GM10266 (cell line): Measurements from ENCODE around the gene ZNF619.
A peak's percentile ranks its signal among the peaks of the same experiment; 100 is the strongest.

Experiments used
- DNase-seq: peaks from one replicate; pipeline ENCODE4 v3.0.0; 2012; ENCODE audit errors: extremely low spot score
- TF ChIP-seq, protein P1 (sequence below): IDR thresholded peaks from 2 replicates; pipeline ENCODE4 v1.5.1; 2012; ENCODE audit warnings: mild to moderate bottlenecking, low read depth; ENCODE audit not compliant: control insufficient read depth, insufficient read depth; ENCODE audit errors: missing control alignments

ZNF619 gene

DNA sequence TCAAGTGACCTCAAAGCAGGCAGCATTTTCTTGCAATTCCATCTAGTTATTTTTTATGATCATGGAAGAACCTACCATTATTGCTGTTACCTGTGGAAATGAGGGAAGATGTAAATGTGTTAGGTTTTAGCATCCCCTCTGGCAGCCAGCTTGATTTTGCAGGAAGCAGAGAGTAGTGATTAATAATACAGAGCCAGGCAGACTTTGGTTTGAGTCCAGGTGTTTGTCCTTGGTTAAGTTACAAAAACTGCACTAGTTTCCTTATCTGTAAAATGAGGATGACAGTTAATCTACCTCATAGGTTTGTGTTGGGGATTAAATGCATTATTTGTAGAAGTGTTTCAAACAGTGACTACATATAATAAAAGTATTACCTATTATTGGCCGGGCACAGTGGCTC, 41.1 kb downstream of the ZNF619 start:
- TF ChIP-seq, protein P1, sequence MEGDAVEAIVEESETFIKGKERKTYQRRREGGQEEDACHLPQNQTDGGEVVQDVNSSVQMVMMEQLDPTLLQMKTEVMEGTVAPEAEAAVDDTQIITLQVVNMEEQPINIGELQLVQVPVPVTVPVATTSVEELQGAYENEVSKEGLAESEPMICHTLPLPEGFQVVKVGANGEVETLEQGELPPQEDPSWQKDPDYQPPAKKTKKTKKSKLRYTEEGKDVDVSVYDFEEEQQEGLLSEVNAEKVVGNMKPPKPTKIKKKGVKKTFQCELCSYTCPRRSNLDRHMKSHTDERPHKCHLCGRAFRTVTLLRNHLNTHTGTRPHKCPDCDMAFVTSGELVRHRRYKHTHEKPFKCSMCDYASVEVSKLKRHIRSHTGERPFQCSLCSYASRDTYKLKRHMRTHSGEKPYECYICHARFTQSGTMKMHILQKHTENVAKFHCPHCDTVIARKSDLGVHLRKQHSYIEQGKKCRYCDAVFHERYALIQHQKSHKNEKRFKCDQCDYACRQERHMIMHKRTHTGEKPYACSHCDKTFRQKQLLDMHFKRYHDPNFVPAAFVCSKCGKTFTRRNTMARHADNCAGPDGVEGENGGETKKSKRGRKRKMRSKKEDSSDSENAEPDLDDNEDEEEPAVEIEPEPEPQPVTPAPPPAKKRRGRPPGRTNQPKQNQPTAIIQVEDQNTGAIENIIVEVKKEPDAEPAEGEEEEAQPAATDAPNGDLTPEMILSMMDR = no peak
- no peak for DNase-seq

DNA sequence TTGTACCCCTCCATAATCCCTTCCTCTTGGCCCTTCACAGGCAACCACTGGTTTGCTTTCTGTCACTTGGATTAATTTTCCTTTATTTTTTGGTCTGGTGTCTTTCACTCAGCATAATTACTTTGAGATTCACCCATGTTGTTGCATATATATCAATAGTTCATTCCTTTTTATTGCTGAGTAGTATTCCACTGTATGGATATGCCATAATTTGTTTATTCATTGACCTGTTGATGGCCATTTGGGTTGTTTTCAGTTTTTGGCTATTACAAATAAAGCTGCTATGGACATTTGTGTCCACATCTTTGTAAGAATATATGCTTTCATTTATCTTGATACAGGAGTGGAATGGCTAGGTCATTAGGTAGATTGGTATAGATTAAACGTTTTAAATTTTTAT, 41.9 kb downstream of the ZNF619 start:
- TF ChIP-seq, protein P1 = no peak
- no peak for DNase-seq

GRCh38 chr3:40521254-40521653, 44.3 kb downstream of the ZNF619 start:
- TF ChIP-seq, protein P1 = no peak

GRCh38 chr3:40523781-40524180, 46.9 kb downstream of the ZNF619 start:
- TF ChIP-seq, protein P1 = no peak
- no peak for DNase-seq

More at GRCh38 chr3:40521254-40521653, 44.3 kb downstream of the ZNF619 start:
- DNase-seq = no peak

GRCh38 chr3:40524222-40524567, 47.3 kb downstream of the ZNF619 start:
- no peak for DNase-seq
- TF ChIP-seq, protein P1 = no peak

DNA sequence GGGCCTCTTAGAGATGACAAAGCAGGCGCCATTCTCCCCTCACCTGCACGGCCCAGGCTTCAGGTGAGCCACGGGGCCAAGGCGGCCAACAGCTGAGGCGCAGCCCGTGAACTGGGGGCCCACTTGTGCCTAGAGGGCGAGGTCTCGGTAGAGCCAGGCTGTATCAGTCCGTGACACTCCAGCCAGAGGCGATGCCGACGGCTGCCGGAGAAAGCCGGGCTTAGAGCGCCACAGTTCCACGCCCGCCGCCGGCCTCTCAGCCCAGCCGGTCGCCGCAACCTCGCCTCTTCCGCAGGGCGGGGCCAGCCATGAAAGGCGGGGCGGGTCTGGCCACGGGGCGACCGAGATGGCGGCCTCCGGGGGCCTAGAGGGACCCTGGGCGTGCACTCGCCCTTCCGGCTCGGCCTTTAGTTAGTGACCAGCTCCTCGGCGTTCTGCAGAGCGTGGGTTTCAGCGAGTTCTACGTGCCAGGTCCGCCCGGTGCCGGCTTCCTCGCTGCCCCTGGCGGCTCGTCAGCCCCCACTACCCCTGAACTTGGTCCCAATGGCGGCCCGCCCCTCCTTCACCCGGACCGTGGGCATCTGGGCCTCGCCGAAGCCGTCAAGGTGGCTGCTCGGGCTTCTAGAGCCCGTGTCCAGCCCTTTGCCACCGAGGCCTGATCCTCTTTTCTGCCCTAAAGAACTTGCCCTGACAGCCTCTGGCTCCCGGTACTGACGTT, 47.8 kb downstream of the ZNF619 start, which contains the start of gene ZNF621:
ZNF621 (plus strand) TSS at position 393 of the 718 bp plus-strand sequence. CDS start 881 bp downstream, outside the sequence.
- TF ChIP-seq, protein P1 = peak; percentile 13
- peak; percentile 87 for DNase-seq

- no peak for DNase-seq
These were observed 51.5 kb downstream of the ZNF619 start for GRCh38 chr3:40528426-40528825.

More at GRCh38 chr3:40528426-40528825, 51.5 kb downstream of the ZNF619 start:
- TF ChIP-seq, protein P1 = no peak
